Mesodermal cell (in vitro differentiated cells): ENCODE measurements around the gene PPID.
"Not testable (repeated sequence)": the region's sequence is repeated elsewhere in the genome, so short reads cannot be mapped to it uniquely, and the experiment has no call there.

Experiments used
- H3K27ac ChIP-seq: 2 replicates; pipeline ENCODE4 v1.7.0; 2013; ENCODE audit warnings: mild to moderate bottlenecking, low read depth, low read length, moderate library complexity; ENCODE audit not compliant: severe bottlenecking
- H3K36me3 ChIP-seq: 2 replicates; pipeline ENCODE4 v1.7.1; 2013; ENCODE audit warnings: mild to moderate bottlenecking, low read length, moderate library complexity; ENCODE audit not compliant: control insufficient read depth, insufficient read depth
- H3K4me1 ChIP-seq: one replicate; pipeline ENCODE4 v1.7.1; 2013; ENCODE audit warnings: mild to moderate bottlenecking, low read length; ENCODE audit not compliant: insufficient read depth, control insufficient read depth, poor library complexity, severe bottlenecking
- H3K4me3 ChIP-seq: 2 replicates; pipeline ENCODE4 v1.7.0; 2013; ENCODE audit warnings: low read length, control low read depth, mild to moderate bottlenecking; ENCODE audit not compliant: insufficient read depth, poor library complexity, severe bottlenecking; ENCODE audit errors: extremely low read depth
- H3K9me3 ChIP-seq: 2 replicates; pipeline ENCODE4 v1.7.1; 2013; ENCODE audit warnings: mild to moderate bottlenecking, low read length, moderate library complexity; ENCODE audit not compliant: control insufficient read depth
- WGBS, 2 experiments: methylation state at CpG; one replicate each; pipeline ENCODE4 v1.1.5; 2013; ENCODE audit warnings: missing lambda C conversion rate in 2 of 2; ENCODE audit not compliant: insufficient coverage in 2 of 2; 5-methylcytosine and 5-hydroxymethylcytosine counted together

Gene PPID

DNA sequence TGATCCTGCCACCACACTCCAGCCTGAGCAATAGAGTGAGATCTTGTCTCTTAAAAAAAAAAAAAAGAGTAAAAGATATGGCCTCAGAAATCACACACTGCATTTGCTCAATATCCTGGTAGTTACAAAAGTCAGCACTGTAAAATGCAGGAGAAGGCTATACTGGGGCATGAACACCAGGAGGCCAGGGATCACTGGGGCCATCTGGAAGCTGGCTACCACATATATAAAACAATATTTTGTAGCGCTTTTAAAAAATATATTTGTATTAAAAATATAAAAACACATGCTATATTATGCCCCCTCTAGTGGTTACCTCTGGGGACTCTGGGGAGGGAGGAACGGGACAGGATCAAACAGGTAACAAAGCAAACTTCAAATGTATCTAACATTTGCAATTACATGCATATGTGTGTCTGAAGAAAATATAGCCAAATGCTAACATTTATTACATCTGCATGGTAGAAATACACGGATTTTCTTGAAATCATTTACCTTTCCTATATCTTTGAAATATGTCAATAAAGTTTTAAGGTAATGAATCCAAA, 55.5 kb downstream of the PPID start:
- Histone ChIP-seq H3K36me3 (peaks cover 34% of the 10 kb centered on the region), H3K9me3 (no peaks in the 10 kb centered on the region), H3K4me3 (no peak overlapping the region), H3K27ac (no peak overlapping the region), H3K4me1 (no peaks in the 10 kb centered on the region)
- WGBS, 2 experiments, result no CpG with 5 or more reads among the region's 3 CpGs

DNA sequence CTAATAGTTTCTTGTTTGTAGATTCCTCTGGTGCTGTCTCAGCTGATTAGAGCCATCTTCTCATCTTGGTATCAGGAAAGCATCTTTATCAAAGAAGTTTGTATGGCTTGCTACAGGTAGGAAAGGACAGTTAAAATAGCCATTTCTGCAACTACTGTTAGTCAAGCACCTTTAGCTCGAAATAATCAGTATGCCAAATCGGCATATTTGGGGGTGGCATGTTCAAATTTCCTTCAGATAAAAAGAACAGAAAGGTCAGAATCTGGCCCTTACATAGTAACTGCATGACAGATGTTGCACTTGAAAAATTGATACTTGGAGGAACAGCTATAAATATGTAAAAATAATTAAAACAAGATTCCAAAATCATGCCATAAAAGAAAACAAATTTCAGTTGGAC, 56.3 kb downstream of the PPID start:
- H3K27ac ChIP-seq, result no peak overlapping the region
- WGBS, 2 experiments, result 100% methylated on average over 2 of the region's 2 CpGs; no CpG with 5 or more reads in 1 of the 2 experiments

DNA sequence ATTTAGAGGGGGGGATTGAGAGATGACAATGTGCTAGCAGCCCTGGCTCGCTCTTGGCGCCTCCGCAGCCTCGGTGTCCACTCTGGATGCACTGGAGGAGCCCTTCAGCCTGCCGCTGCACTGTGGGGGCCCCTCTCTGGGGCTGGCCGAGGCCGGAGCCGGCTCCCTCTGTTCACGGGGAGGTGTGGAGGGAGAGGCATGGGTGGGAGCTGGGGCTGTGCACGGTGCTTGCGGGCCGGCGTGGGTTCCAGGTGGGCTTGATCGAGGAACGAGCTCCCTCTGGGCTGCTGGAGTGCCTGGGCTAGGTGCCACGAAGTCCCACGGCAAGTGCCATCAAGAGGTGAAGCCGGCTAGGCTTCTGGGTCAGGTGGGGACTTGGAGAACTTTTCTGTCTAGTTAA, 58.4 kb downstream of the PPID start:
- no peaks in the 10 kb centered on the region for H3K9me3 ChIP-seq
- H3K36me3 ChIP-seq, result peaks cover 34% of the 10 kb centered on the region
- H3K4me3 ChIP-seq, result no peak overlapping the region
- H3K27ac ChIP-seq, result no peak overlapping the region
- no peaks in the 10 kb centered on the region for H3K4me1 ChIP-seq
- WGBS, 2 experiments, result 96 to 97% methylated on average over 11 to 15 of the region's 18 CpGs

More for the DNA sequence above, 56.3 kb downstream of the PPID start:
- H3K9me3 ChIP-seq, result no peaks in the 10 kb centered on the region
- H3K4me1 ChIP-seq, result no peaks in the 10 kb centered on the region
- peaks cover 34% of the 10 kb centered on the region for H3K36me3 ChIP-seq
- no peak overlapping the region for H3K4me3 ChIP-seq

DNA sequence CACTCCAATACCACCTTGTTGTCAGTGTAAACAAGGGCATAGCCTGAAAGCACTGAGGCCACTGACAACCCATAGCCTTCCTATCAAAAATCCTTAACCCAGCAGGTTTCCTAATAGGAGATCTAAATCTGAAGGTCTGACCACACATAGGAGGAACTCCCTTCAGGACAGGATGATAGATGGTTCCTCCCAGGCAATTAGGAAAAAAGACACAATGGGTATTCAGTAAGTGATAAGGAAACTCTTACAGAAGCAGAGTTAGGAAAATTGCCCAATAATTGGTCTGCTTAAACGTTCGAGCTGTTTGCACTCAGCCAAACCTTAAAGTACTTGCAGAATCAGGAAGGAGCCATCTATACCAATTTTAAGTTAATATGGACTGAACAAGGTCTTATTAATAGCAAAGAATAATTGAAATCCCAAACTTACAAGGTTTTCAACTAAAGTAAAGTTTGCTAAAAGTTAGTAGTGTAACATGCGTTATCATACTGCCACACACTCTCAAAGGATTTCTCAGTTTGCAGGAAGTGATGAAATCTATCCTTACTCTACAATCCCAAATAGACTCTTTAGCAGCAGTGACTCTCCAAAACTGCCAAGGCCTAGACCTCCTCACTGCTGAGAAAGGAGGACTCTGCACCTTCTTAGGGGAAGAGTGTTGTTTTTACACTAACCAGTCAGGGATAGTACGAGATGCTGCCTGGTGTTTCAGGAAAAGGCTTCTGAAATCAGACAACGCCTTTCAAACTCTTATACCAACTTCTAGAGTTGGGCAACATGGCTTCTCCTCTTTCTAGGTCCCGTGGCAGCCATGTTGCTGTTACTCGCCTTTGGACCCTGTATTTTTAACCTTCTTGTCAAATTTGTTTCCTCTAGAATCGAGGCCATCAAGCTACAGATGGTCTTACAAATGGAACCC, 59.2 kb downstream of the PPID start:
- H3K9me3 ChIP-seq, H3K4me1 ChIP-seq, H3K27ac ChIP-seq, H3K4me3 ChIP-seq: not testable (repeated sequence)
- 88 to 97% methylated on average over 3 to 5 of the region's 8 CpGs for WGBS, 2 experiments
- H3K36me3 ChIP-seq, result peaks cover 28% of the 10 kb centered on the region

DNA sequence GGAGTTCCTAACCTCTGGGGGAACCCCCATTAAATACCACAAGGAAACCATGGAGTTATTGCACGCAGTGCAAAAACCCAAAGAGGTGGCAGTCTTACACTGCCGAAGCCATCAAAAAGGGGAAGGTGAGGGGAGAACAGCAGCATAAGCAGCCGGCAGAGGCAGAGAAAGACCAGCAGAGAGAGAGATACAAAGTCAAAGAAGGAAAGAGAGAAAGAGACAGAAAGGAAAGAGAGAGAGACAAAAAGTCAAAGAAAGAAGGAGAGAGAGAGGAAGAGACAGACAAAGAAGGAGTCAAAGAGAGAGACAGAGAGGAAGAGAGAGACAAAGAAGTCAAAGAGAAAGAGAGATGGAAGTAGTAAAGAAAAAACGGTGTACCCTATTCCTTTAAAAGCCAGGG, 59.9 kb downstream of the PPID start:
- H3K4me1 ChIP-seq, H3K9me3 ChIP-seq, H3K27ac ChIP-seq, H3K4me3 ChIP-seq: not testable (repeated sequence)
- WGBS, 2 experiments, result 86 to 92% methylated on average over 2 of the region's 4 CpGs
- H3K36me3 ChIP-seq, result peaks cover 27% of the 10 kb centered on the region
